WI38 (cell line): ENCODE results near the gene PSMC5.
"Not testable (repeated sequence)": the region's sequence is repeated elsewhere in the genome, so short reads cannot be mapped to it uniquely, and the experiment has no call there.

Experiments used
- H3K4me3 ChIP-seq: 2 replicates; pipeline ENCODE4 v1.5.1; 2011; ENCODE audit warnings: low read depth, mild to moderate bottlenecking, control low read depth, low read length
- CTCF ChIP-seq: IDR thresholded peaks from 2 replicates; pipeline ENCODE4 v1.5.1; 2012; ENCODE audit warnings: low read depth, mild to moderate bottlenecking, control low read depth, low read length

The PSMC5 gene

GRCh38 chr17:63790057-63790456 lies 37.2 kb upstream of the PSMC5 start:
- no peak for TF ChIP-seq CTCF
- H3K4me3 ChIP-seq = no peak overlapping the region

DNA sequence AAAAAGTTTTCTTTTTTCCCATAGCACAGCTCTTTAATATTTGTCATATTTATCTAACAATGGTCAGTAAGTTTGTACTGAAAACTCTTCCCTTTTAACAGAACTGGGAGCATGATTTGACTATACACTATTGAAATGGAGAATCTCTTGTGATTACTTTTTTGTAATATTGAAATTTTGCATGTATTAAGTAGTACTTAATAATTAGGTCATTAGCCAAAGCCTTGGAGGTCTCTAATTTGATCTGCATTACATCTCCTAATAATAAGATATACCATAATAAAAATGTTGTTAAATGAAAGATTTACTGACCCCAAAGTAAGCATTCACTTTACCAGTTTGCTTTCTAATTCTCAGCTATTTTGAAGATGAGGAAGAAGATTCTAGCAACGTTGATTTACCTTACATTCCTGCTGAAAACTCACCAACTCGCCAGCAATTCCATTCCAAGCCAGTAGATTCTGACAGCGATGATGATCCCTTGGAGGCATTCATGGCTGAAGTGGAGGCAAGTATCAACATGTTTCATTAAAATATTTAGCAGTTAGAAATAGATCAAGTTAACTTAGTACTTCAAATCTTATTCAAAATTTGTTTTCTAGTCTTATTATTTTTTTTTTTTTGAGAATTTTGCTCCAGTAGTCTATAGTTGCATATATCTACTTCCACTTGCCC lies 35.0 kb upstream of the PSMC5 start:
- no peak overlapping the region for H3K4me3 ChIP-seq
- no peak for TF ChIP-seq CTCF

DNA sequence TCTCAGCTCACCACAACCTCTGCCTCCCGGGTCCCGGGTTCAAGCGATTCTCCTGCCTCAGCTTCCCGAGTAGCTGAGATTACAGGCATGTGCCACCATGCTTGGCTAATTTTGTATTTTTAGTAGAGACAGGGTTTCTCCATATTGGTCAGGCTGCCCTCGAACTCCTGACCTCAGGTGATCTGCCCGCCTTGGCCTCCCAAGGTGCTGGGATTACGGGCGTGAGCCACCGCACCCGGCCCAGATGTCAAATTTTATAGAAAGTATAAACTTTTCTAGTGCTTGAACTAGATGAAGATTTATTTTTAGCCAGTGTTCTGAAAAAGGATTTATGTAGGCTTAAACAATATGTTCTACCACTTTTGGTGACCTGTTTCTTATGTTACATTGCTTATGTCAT lies 30.9 kb upstream of the PSMC5 start:
- not testable (repeated sequence) for H3K4me3 ChIP-seq

DNA sequence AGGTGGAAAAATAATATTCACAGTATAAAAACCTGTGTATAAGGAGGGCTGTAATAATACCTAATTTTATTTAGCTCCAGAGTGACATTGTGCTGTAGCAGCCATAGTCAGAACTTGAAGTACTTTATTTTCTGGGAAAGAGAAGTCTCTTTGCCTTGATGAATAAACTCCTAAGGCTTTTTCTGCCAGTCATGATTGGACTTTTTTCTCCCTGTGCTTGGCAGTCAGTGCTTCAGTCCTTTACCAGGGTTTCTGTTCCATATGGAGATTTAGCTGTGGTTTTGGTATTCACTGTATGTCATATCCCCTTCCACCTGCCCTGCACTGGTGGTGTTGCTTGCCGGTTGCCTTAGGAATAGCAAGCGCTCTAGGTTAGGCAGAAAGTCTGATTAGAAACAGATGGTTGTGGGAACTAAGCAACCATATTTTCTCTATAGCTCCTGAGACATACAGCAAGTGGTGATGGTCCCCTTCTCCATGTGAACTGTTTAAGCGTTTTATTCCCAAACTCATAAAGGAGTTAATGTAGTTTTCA lies 28.6 kb upstream of the PSMC5 start:
- TF ChIP-seq CTCF = no peak
- no peak overlapping the region for H3K4me3 ChIP-seq

- TF ChIP-seq CTCF = no peak
Measured at GRCh38 chr17:63800783-63801182, 26.4 kb upstream of the PSMC5 start.

GRCh38 chr17:63804328-63804727 lies 22.9 kb upstream of the PSMC5 start:
- no peak overlapping the region for H3K4me3 ChIP-seq
- no peak for TF ChIP-seq CTCF

More at GRCh38 chr17:63800783-63801182, 26.4 kb upstream of the PSMC5 start:
- H3K4me3 ChIP-seq = no peak overlapping the region

- no peak overlapping the region for H3K4me3 ChIP-seq
- no peak for TF ChIP-seq CTCF
Measured at GRCh38 chr17:63805591-63805990, 21.6 kb upstream of the PSMC5 start.

GRCh38 chr17:63809970-63810369 lies 17.3 kb upstream of the PSMC5 start:
- no peak overlapping the region for H3K4me3 ChIP-seq
- no peak for TF ChIP-seq CTCF
